GM12873 (cell line): Measurements from ENCODE around the gene RPL36AL.

Experiments
- CTCF ChIP-seq: IDR thresholded peaks from 2 replicates; pipeline ENCODE4 v1.5.1; 2012; ENCODE audit warnings: low read depth, mild to moderate bottlenecking, moderate library complexity, low read length, control low read depth; ENCODE audit not compliant: insufficient read depth; ENCODE audit errors: missing control alignments

Gene RPL36AL

GRCh38 chr14:49612671-49613070 is 7.8 kb downstream of the RPL36AL start:
- no peak for TF ChIP-seq CTCF

- TF ChIP-seq CTCF = no peak
Measured at GRCh38 chr14:49612251-49612650, 8.2 kb downstream of the RPL36AL start.

GRCh38 chr14:49607583-49607982 is 12.8 kb downstream of the RPL36AL start:
- no peak for TF ChIP-seq CTCF

- no peak for TF ChIP-seq CTCF
Measured at GRCh38 chr14:49598485-49599300, 21.7 kb downstream of the RPL36AL start, which contains the start of gene LRR1. LRR1 (plus strand) TSS chr14:49598940; CDS start chr14:49599021, 81 bp downstream.

- no peak for TF ChIP-seq CTCF
Measured at GRCh38 chr14:49598189-49598484, 22.3 kb downstream of the RPL36AL start.

GRCh38 chr14:49594347-49595091 is 25.9 kb downstream of the RPL36AL start:
- TF ChIP-seq CTCF = no peak

GRCh38 chr14:49593016-49593415 is 27.4 kb downstream of the RPL36AL start:
- no peak for TF ChIP-seq CTCF
